Common myeloid progenitor, CD34-positive (primary cell): ENCODE data around the gene WNK2.

ENCODE experiments used
- CTCF ChIA-PET: fragments of 350-600 bp; sonication (Branson Sonifier 250); formaldehyde crosslinking; loops from one replicate; lab custom pipeline; 2021; ENCODE audit warnings: antibody characterized with exemption; lab: Charles Lee
- POLR2A ChIA-PET: fragments of 350-600 bp; sonication (Branson Sonifier 250); formaldehyde crosslinking; loops from one replicate; lab custom pipeline; 2021; ENCODE audit warnings: antibody characterized with exemption; lab: Charles Lee
- DNase-seq, 3 donors: peaks; one replicate each; pipeline versions ENCODE4 v3.0.0 to v3.0.0-alpha.2; 2013
- H3K27ac ChIP-seq, 2 experiments: 1 replicate in 1 of 2; 2 replicates in 1 of 2; pipeline ENCODE4 v1.7.0; 2013; ENCODE audit warnings: inconsistent platforms in 2 of 2, low read length in 2 of 2, mild to moderate bottlenecking in 2 of 2, low read depth in 1 of 2, moderate library complexity in 1 of 2; ENCODE audit not compliant: severe bottlenecking in 2 of 2, insufficient read depth in 1 of 2, poor library complexity in 1 of 2
- H3K27me3 ChIP-seq, 5 experiments: replicated peaks in 2 of 5; 1 replicate in 3 of 5; 2 replicates in 2 of 5; pipeline versions ENCODE4 v1.6.1 to v1.7.0; 2013; ENCODE audit warnings: low read length in 4 of 5, mild to moderate bottlenecking in 2 of 5, moderate library complexity in 2 of 5, inconsistent platforms in 1 of 5; ENCODE audit not compliant: insufficient read depth in 5 of 5, control insufficient read depth in 4 of 5
- H3K36me3 ChIP-seq, 4 experiments: 1 replicate in 2 of 4; 2 replicates in 2 of 4; pipeline versions ENCODE4 v1.6.1 to v1.7.0; 2013; ENCODE audit warnings: low read length in 3 of 4, control low read depth in 1 of 4, mild to moderate bottlenecking in 1 of 4; ENCODE audit not compliant: control insufficient read depth in 4 of 4, insufficient read depth in 4 of 4
- H3K4me1 ChIP-seq, 4 experiments: 1 replicate in 3 of 4; 2 replicates in 1 of 4; pipeline versions ENCODE4 v1.6.1 to v1.7.1; 2013; ENCODE audit warnings: low read length in 3 of 4, mild to moderate bottlenecking in 3 of 4, control low read depth in 1 of 4, inconsistent platforms in 1 of 4, moderate library complexity in 1 of 4; ENCODE audit not compliant: control insufficient read depth in 4 of 4, insufficient read depth in 4 of 4; ENCODE audit errors: control extremely low read depth in 1 of 4
- H3K4me3 ChIP-seq, 7 experiments: 1 replicate in 4 of 7; 2 replicates in 3 of 7; pipeline versions ENCODE4 v1.5.1 to v1.7.0; 2013; ENCODE audit warnings: mild to moderate bottlenecking in 7 of 7, low read length in 6 of 7, moderate library complexity in 6 of 7, inconsistent platforms in 2 of 7, low read depth in 2 of 7, control low read depth in 1 of 7; ENCODE audit not compliant: insufficient read depth in 4 of 7, control insufficient read depth in 1 of 7; ENCODE audit errors: extremely low read depth in 1 of 7
- H3K9me3 ChIP-seq, 5 experiments: 1 replicate in 4 of 5; 2 replicates in 1 of 5; pipeline versions ENCODE4 v1.6.1 to v1.7.1; 2013; ENCODE audit warnings: low read length in 4 of 5, mild to moderate bottlenecking in 2 of 5, inconsistent platforms in 1 of 5, low read depth in 1 of 5, moderate library complexity in 1 of 5; ENCODE audit not compliant: control insufficient read depth in 4 of 5, insufficient read depth in 2 of 5; ENCODE audit errors: control extremely low read depth in 1 of 5
- WGBS: methylation state at CpG from one replicate; pipeline ENCODE4 v1.1.5; 2013; ENCODE audit not compliant: insufficient coverage; 5-methylcytosine and 5-hydroxymethylcytosine counted together

Gene WNK2

DNA sequence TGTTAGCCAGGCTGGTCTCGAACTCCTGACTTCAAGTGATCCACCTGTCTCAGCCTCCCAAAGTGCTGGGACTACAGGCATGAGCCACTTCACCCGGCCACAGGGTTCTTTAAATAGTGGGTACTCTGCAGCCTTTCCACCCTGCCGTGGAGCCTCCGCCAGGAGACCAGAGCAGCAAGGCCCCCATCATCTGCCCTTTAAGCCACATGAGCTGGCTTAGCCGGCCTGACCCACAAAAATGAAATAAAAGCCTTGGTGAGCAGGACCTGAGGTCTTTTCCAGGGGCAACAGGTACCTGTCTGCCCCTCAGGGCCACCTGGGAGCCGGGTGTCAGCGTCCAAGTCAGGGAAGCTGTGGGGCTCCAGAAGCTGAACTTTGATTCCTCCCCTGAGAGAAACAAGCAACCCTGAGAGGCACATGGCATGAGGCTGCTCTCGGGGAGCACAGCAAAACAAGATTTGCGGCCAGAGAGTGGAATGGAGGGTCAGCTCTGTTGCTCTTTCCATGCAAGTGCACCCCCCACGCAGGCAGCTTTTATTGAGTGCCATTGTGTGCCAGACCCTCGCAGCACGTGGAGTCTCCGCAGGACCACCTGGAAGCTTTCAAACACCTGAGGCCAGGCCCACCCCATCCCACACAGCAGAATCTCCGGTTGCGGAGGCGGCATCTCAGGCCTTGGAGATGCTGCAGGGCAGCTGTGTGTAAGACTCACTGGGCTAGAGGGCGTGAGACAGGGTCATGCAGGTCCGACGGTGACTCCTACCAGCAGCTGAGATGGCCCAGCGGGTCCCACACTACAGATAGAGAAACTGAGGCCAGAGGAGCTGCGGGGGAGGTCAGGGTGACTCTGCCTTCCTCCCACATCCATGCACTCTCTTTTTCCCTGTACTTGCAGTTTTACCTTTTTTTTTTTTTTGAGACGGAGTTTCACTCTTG is 4.8 kb upstream of the WNK2 start:
- Histone ChIP-seq H3K27ac (no peak overlapping the region), H3K27me3 (peaks cover 0 to 49% (median 33%) of the 10 kb centered on the region in 5 experiments), H3K4me3 (no peak overlapping the region), H3K36me3 (no peaks in the 10 kb centered on the region), H3K4me1 (peaks cover 2 to 10% (median 7%) of the 10 kb centered on the region in 4 experiments), H3K9me3 (no peaks in the 10 kb centered on the region)
- POLR2A ChIA-PET, result no interaction called here
- DNase-seq, result no peak
- WGBS, result 91% methylated on average over 20 of the region's 22 CpGs
- CTCF ChIA-PET, result interaction anchor here (0.9 to 2.6 kb wide), 3 partner anchors 11 to 98 kb away, joined by 3 to 6 read pairs (median 3); no protein-coding TSS in a partner anchor

DNA sequence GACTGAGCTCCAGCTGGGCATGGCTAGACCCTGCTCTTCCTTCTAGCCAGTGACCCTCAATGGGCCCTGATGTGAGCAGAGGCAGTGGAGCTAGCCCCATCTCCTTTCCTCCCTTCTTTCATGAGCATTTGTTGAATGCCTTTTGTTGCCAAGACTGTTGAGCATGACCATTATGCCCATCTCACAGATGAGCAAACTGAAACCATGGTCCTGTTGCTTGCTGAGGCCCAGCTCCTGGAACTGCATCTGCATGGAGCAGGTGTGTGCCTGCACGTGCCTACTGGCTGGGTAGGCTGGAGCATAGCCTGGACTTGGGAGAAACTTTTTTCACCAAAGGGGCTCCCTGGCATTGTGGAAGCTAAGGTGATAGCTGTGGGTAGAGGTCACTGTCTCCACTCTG is 3.0 kb upstream of the WNK2 start:
- CTCF ChIA-PET, result interaction anchor here (1.4 to 2.6 kb wide), 2 partner anchors 12 to 20 kb away, joined by 6 to 7 read pairs; no protein-coding TSS in a partner anchor
- Histone ChIP-seq H3K27me3 (peaks cover 0 to 67% (median 30%) of the 10 kb centered on the region in 5 experiments), H3K4me3 (no peak overlapping the region), H3K36me3 (no peaks in the 10 kb centered on the region), H3K4me1 (peaks cover 2 to 18% (median 14%) of the 10 kb centered on the region in 4 experiments), H3K9me3 (no peaks in the 10 kb centered on the region), H3K27ac (no peak overlapping the region)
- no peak for DNase-seq
- 100% methylated on average over 1 of the region's 1 CpG for WGBS
- POLR2A ChIA-PET, result no interaction called here

DNA sequence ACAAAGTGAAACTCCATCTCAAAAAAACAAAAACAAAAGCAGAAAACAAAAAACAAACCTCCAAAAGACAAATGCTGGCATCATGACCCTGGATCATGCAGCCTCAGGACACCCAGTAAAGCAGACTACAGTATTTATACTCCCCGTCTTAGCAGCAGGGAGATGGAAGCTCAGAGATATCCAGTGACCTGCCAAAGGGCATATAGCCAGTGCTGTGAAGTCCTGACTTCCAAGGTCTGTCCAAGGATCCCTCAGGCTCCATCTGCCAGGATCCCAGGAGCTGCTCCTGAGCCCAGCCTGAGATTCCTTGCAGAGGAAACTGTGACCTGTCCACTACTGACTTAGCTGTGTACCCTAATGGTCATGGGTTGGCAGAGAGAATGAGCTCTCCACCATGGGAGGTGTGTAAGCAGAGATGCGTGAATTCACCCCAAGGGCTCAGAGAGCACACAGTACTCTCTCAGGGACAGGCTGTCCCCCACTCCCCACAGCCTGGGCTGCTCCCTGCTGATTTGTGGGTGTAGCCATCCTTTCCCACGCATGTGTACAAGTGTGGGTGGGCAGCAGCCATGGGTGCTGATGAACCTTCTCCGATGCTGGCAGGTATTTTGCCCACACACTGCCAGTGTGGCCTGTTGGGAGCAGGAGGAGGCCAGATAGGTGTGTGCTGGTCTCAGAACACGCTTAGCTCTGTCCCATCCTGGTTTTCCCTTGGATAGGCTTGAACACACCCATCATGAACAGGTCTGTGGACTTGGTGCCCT is 2.1 kb upstream of the WNK2 start:
- POLR2A ChIA-PET, result interaction anchor here (0.6 to 0.7 kb wide), 2 partner anchors 53 to 1906 kb away, joined by 3 to 9 read pairs; no protein-coding TSS in a partner anchor
- CTCF ChIA-PET, result interaction anchor here (1.4 to 2.6 kb wide), 2 partner anchors 11 to 21 kb away, joined by 6 to 7 read pairs; no protein-coding TSS in a partner anchor
- Histone ChIP-seq H3K4me3 (no peak overlapping the region), H3K27me3 (peaks cover 0 to 76% (median 37%) of the 10 kb centered on the region in 5 experiments), H3K4me1 (peaks cover 2 to 18% (median 14%) of the 10 kb centered on the region in 4 experiments), H3K27ac (no peak overlapping the region), H3K36me3 (no peaks in the 10 kb centered on the region), H3K9me3 (no peaks in the 10 kb centered on the region)
- DNase-seq, result no peak
- WGBS, result 100% methylated on average over 5 of the region's 5 CpGs

DNA sequence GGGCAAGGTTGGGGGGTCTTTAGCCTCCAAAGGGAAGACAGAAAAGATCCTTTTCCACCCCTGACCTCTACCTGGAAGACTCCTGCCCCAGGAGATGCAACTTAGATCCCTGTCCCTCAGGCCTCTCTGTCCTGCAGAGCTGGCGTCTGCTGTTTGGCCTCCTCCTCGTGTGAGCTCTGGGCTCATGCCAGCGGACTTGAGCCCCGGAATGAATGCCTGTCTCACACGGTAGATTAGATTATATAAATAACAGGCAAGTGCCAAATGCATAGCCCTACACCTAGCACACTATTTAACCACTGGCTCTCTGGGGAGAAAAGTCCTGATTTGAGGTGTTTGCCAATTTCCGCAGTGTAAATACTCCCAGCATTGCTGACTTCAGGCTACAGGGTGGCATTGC is 1.4 kb upstream of the WNK2 start:
- ChIA-PET CTCF (no interaction called here), POLR2A (no interaction called here)
- no peak overlapping the region for H3K27ac ChIP-seq
- H3K4me3 ChIP-seq, result no peak overlapping the region
- no peaks in the 10 kb centered on the region for H3K9me3 ChIP-seq
- no peaks in the 10 kb centered on the region for H3K36me3 ChIP-seq
- H3K4me1 ChIP-seq, result peaks cover 2 to 18% (median 14%) of the 10 kb centered on the region in 4 experiments
- DNase-seq, result no peak
- WGBS, result 100% methylated on average over 1 of the region's 6 CpGs
- peaks cover 0 to 83% (median 39%) of the 10 kb centered on the region in 5 experiments for H3K27me3 ChIP-seq

DNA sequence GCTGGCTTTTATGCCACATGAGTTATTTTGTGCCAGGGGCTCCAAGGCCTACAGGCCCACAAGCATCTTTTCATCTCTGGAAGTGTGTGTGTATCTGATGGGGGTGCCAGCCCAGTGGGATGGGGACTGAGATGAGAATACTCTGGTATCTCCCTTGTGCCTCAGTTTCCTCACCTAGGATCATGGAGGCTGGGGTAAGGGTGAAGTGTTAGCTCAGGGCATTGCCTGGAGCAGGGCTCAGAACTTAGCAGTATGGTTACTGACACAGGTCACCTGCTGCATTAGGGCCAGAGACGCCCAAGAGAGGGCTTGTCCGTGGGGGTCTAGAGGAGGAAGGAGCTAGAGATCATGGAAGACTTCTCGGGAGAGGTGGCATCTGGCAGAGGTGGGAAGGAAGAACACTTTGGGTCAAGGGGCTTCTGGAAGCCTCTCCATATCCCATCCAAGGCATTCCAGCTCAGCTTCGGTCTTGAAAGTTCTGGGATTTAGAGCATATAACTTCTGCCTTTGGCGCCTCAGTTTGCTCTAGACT is 742 bp upstream of the WNK2 start:
- Histone ChIP-seq H3K36me3 (no peaks in the 10 kb centered on the region), H3K27me3 (peaks cover 0 to 86% (median 38%) of the 10 kb centered on the region in 5 experiments)
- WGBS, result 72% methylated on average over 5 of the region's 5 CpGs

DNA sequence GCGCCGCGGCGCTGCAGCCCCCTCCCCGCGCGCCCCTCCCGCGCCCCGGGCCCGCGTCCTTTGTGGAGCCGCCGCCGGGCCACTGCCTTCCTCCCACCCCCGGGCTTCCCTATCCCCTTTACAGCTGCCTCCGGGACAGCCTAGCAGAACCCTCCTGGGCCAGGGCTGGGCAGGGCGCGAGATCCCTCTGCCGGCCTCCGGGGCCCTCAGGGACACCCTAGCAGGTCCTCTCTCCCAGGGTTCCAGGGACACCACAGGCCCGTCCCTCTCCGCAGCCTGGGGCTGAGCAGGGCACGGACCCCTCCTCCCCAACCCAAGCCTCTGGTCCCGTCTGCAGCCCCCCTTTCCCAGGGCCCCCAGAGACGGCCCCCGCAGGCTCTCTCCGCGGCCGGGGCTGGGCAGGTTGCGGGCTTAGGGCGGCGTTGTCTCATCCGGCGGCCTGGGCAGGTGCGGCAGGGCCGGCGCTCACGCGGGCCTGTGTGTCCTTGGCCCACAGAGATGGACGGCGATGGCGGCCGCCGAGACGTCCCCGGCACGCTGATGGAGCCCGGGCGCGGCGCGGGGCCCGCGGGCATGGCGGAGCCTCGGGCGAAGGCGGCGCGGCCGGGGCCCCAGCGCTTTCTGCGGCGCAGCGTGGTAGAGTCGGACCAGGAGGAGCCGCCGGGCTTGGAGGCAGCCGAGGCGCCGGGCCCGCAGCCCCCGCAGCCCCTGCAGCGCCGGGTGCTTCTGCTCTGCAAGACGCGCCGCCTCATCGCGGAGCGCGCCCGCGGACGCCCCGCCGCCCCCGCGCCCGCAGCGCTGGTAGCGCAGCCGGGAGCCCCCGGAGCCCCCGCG is 710 bp downstream of the WNK2 start:
- ChIA-PET CTCF (no interaction called here), POLR2A (no interaction called here)
- peak overlapping the region in 6 of 7 experiments; percentile 15 to 69 (median 51) for H3K4me3 ChIP-seq
- H3K27me3 ChIP-seq, result peaks cover 0 to 79% (median 40%) of the 10 kb centered on the region in 5 experiments
- no peak overlapping the region for H3K27ac ChIP-seq
- no peaks in the 10 kb centered on the region for H3K9me3 ChIP-seq
- DNase-seq, result peak in 2 of 3 donors; percentile 21 to 32
- 2% methylated on average over 93 of the region's 97 CpGs for WGBS
- no peaks in the 10 kb centered on the region for H3K36me3 ChIP-seq
- peaks cover 2 to 18% (median 14%) of the 10 kb centered on the region in 4 experiments for H3K4me1 ChIP-seq

More for the DNA sequence above, 742 bp upstream of the WNK2 start:
- Histone ChIP-seq H3K4me1 (peaks cover 2 to 18% (median 14%) of the 10 kb centered on the region in 4 experiments), H3K4me3 (peak overlapping the region in 5 of 7 experiments; percentile 20 to 69 (median 59)), H3K27ac (no peak overlapping the region), H3K9me3 (no peaks in the 10 kb centered on the region)
- DNase-seq, result no peak
- ChIA-PET POLR2A (no interaction called here), CTCF (no interaction called here)
